Mesendoderm (in vitro differentiated cells): Measurements from ENCODE around the gene UNC119.

Experiments used
- DNase-seq: peaks from one replicate; pipeline ENCODE4 v3.0.0; 2013
- H2AK5ac ChIP-seq: 2 replicates; pipeline ENCODE4 v1.6.1; 2013; ENCODE audit warnings: low read length, inconsistent platforms
- H2BK120ac ChIP-seq: 2 replicates; pipeline ENCODE4 v1.6.1; 2013; ENCODE audit warnings: low read depth, mild to moderate bottlenecking, low read length, moderate library complexity, mixed read lengths
- H2BK15ac ChIP-seq: replicated peaks from 2 replicates; pipeline ENCODE4 v1.6.1; 2013; ENCODE audit warnings: low read depth, mild to moderate bottlenecking, moderate library complexity
- H2BK5ac ChIP-seq: 2 replicates; pipeline ENCODE4 v1.6.1; 2013; ENCODE audit warnings: low read length, inconsistent platforms
- H3K18ac ChIP-seq: 2 replicates; pipeline ENCODE4 v1.6.1; 2013; ENCODE audit warnings: mild to moderate bottlenecking, low read length, mixed read lengths
- H3K23ac ChIP-seq: one replicate; pipeline ENCODE4 v1.6.1; 2013; ENCODE audit warnings: low read length
- H3K27ac ChIP-seq: 2 replicates; pipeline ENCODE4 v1.5.1; 2013; ENCODE audit warnings: low read depth, mild to moderate bottlenecking, inconsistent platforms, low read length, moderate library complexity
- H3K27me3 ChIP-seq: 2 replicates; pipeline ENCODE4 v1.6.1; 2013; ENCODE audit warnings: low read length, control low read depth, mild to moderate bottlenecking, inconsistent platforms; ENCODE audit not compliant: insufficient read depth, poor library complexity
- H3K36me3 ChIP-seq: 2 replicates; pipeline ENCODE4 v1.6.1; 2013; ENCODE audit warnings: low read length, inconsistent platforms; ENCODE audit not compliant: control insufficient read depth, insufficient read depth
- H3K4ac ChIP-seq: one replicate; pipeline ENCODE4 v1.6.1; 2013; ENCODE audit warnings: low read depth, mild to moderate bottlenecking, low read length, moderate library complexity
- H3K4me1 ChIP-seq: 2 replicates; pipeline ENCODE4 v1.6.1; 2013; ENCODE audit warnings: low read depth, low read length, inconsistent platforms; ENCODE audit not compliant: control insufficient read depth
- H3K4me2 ChIP-seq: 2 replicates; pipeline ENCODE4 v1.6.1; 2013; ENCODE audit warnings: low read length
- H3K4me3 ChIP-seq: 2 replicates; pipeline ENCODE4 v1.5.1; 2013; ENCODE audit warnings: mild to moderate bottlenecking, low read length
- H3K56ac ChIP-seq: one replicate; pipeline ENCODE4 v1.6.1; 2013; ENCODE audit warnings: low read length
- H3K79me1 ChIP-seq: 2 replicates; pipeline ENCODE4 v1.6.1; 2013; ENCODE audit warnings: low read length, inconsistent platforms
- H3K79me2 ChIP-seq: 2 replicates; pipeline ENCODE4 v1.6.1; 2013; ENCODE audit warnings: mild to moderate bottlenecking, low read length; ENCODE audit not compliant: control insufficient read depth, insufficient read depth
- H3K9ac ChIP-seq: 2 replicates; pipeline ENCODE4 v1.6.1; 2013; ENCODE audit warnings: low read length, inconsistent platforms
- H4K5ac ChIP-seq: one replicate; pipeline ENCODE4 v1.6.1; 2013; ENCODE audit warnings: low read length
- H4K8ac ChIP-seq: one replicate; pipeline ENCODE4 v1.6.1; 2013; ENCODE audit warnings: low read depth, mild to moderate bottlenecking, control low read depth, low read length, moderate library complexity
- WGBS: extraction: QIAGEN DNeasy Blood & Tissue Kit; methylation state at CpG from one replicate; pipeline ENCODE4 v1.1.7; 2013; ENCODE audit warnings: low lambda C conversion rate, missing lambda C conversion rate; ENCODE audit not compliant: insufficient coverage; ENCODE audit errors: extremely low coverage; 5-methylcytosine and 5-hydroxymethylcytosine counted together

UNC119 gene

GRCh38 chr17:28574526-28574925 is 22.1 kb upstream of the UNC119 start:
- Histone ChIP-seq H3K79me2 (peaks cover under 1% of the 10 kb centered on the region), H3K56ac (no peak overlapping the region), H3K9ac (no peak overlapping the region), H4K5ac (no peak overlapping the region), H3K36me3 (peaks cover 13% of the 10 kb centered on the region), H3K23ac (no peak overlapping the region), H3K27me3 (no peaks in the 10 kb centered on the region), H3K4me2 (no peak overlapping the region), H2AK5ac (no peak overlapping the region), H3K4me3 (no peak overlapping the region), H3K18ac (no peak overlapping the region), H4K8ac (no peak overlapping the region), H3K79me1 (peaks cover under 1% of the 10 kb centered on the region), H2BK5ac (no peak overlapping the region), H3K27ac (no peak overlapping the region), H2BK120ac (no peak overlapping the region), H3K4me1 (peaks cover 8% of the 10 kb centered on the region), H2BK15ac (no peak overlapping the region), H3K4ac (no peak overlapping the region)
- no CpG with 5 or more reads among the region's 7 CpGs for WGBS
- DNase-seq: no peak

DNA sequence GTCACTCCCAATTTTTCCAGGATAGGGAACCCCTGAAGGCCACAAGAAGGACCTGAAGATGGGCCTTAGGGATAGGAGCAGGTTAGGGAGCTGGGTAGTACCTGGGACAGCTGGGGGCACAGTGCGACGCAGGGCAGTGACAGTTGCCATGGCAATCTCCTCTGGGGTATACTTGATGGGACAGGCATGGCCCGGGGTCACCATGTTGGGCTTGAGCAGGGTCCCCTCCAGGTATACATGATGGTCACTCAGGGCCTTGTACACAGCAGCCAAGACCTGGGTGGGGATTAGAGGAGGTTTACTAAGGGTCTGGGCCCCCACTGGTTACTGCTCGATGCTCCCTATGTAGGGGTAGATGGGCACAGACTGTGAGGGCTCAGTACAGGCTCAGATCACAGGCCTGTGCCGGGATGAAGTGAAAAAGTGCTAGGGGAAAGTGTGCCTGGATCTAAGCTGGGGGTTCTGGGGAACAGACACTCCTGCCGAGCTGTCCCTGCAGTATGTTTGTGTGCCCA is 21.6 kb upstream of the UNC119 start:
- no peak for DNase-seq
- H2BK5ac ChIP-seq: no peak overlapping the region
- no peak overlapping the region for H4K5ac ChIP-seq
- no peak overlapping the region for H3K4me3 ChIP-seq
- no peak overlapping the region for H3K9ac ChIP-seq
- H4K8ac ChIP-seq: no peak overlapping the region
- no peak overlapping the region for H3K56ac ChIP-seq
- peaks cover 8% of the 10 kb centered on the region for H3K4me1 ChIP-seq
- peaks cover 2% of the 10 kb centered on the region for H3K79me1 ChIP-seq
- no CpG with 5 or more reads among the region's 6 CpGs for WGBS
- H2BK15ac ChIP-seq: no peak overlapping the region
- no peak overlapping the region for H3K18ac ChIP-seq
- H3K79me2 ChIP-seq: peaks cover 2% of the 10 kb centered on the region
- H3K27ac ChIP-seq: no peak overlapping the region
- H2BK120ac ChIP-seq: no peak overlapping the region
- no peak overlapping the region for H3K23ac ChIP-seq
- H2AK5ac ChIP-seq: no peak overlapping the region
- H3K4ac ChIP-seq: no peak overlapping the region
- H3K36me3 ChIP-seq: peaks cover 9% of the 10 kb centered on the region
- H3K4me2 ChIP-seq: no peak overlapping the region
- no peaks in the 10 kb centered on the region for H3K27me3 ChIP-seq

- Histone ChIP-seq H3K18ac (no peak overlapping the region), H4K5ac (no peak overlapping the region), H4K8ac (no peak overlapping the region), H3K56ac (no peak overlapping the region), H3K4ac (no peak overlapping the region), H3K4me1 (peaks cover 8% of the 10 kb centered on the region), H3K9ac (no peak overlapping the region), H3K27me3 (no peaks in the 10 kb centered on the region), H2BK15ac (no peak overlapping the region), H3K79me1 (peaks cover 2% of the 10 kb centered on the region), H2BK120ac (no peak overlapping the region), H2BK5ac (no peak overlapping the region), H3K36me3 (peaks cover 5% of the 10 kb centered on the region), H3K4me3 (no peak overlapping the region), H3K27ac (no peak overlapping the region), H3K23ac (no peak overlapping the region), H3K4me2 (no peak overlapping the region), H2AK5ac (no peak overlapping the region), H3K79me2 (peaks cover 2% of the 10 kb centered on the region)
- no peak for DNase-seq
- WGBS: no CpG with 5 or more reads among the region's 9 CpGs
Measured at GRCh38 chr17:28573521-28573920, 21.1 kb upstream of the UNC119 start.

- H4K8ac ChIP-seq: no peak overlapping the region
- H2BK15ac ChIP-seq: no peak overlapping the region
- no peak overlapping the region for H4K5ac ChIP-seq
- H2BK5ac ChIP-seq: no peak overlapping the region
- H3K27ac ChIP-seq: no peak overlapping the region
- H3K4me1 ChIP-seq: peaks cover 8% of the 10 kb centered on the region
- H3K36me3 ChIP-seq: peaks cover 1% of the 10 kb centered on the region
- peaks cover 2% of the 10 kb centered on the region for H3K79me2 ChIP-seq
- no peak for DNase-seq
- H3K18ac ChIP-seq: no peak overlapping the region
- no peaks in the 10 kb centered on the region for H3K27me3 ChIP-seq
- H3K4me2 ChIP-seq: no peak overlapping the region
- H3K56ac ChIP-seq: no peak overlapping the region
- no peak overlapping the region for H2BK120ac ChIP-seq
- H3K4ac ChIP-seq: no peak overlapping the region
- H3K9ac ChIP-seq: no peak overlapping the region
- H3K4me3 ChIP-seq: no peak overlapping the region
- no peak overlapping the region for H3K23ac ChIP-seq
- H2AK5ac ChIP-seq: no peak overlapping the region
- H3K79me1 ChIP-seq: peaks cover 2% of the 10 kb centered on the region
Measured at GRCh38 chr17:28573040-28573380, 20.6 kb upstream of the UNC119 start.

GRCh38 chr17:28572259-28573039 is 20.0 kb upstream of the UNC119 start:
- H3K18ac ChIP-seq: no peak overlapping the region
- no peak overlapping the region for H3K4ac ChIP-seq
- no peaks in the 10 kb centered on the region for H3K27me3 ChIP-seq
- no peak overlapping the region for H4K8ac ChIP-seq
- H4K5ac ChIP-seq: no peak overlapping the region
- H3K79me2 ChIP-seq: peaks cover 2% of the 10 kb centered on the region
- no peak overlapping the region for H3K27ac ChIP-seq
- no peak overlapping the region for H2AK5ac ChIP-seq
- no peak overlapping the region for H2BK120ac ChIP-seq
- WGBS: no CpG with 5 or more reads among the region's 5 CpGs
- H2BK15ac ChIP-seq: no peak overlapping the region
- peaks cover 2% of the 10 kb centered on the region for H3K79me1 ChIP-seq
- no peak overlapping the region for H3K9ac ChIP-seq
- H2BK5ac ChIP-seq: no peak overlapping the region
- H3K4me1 ChIP-seq: peaks cover 8% of the 10 kb centered on the region
- DNase-seq: no peak
- no peak overlapping the region for H3K56ac ChIP-seq
- H3K4me3 ChIP-seq: no peak overlapping the region
- peaks cover 1% of the 10 kb centered on the region for H3K36me3 ChIP-seq
- H3K4me2 ChIP-seq: no peak overlapping the region
- no peak overlapping the region for H3K23ac ChIP-seq
